Activated naive CD4-positive, alpha-beta T cell treated with anti-CD3 and anti-CD28 coated beads for 36 hours (primary cell): ENCODE measurements around the gene SPTBN2. TPM values are rescaled to one million over a fixed set of nuclear protein-coding genes. Genes with fewer than 3 reads are reported as not detected.
A peak's percentile ranks its signal among the peaks of the same experiment; 100 is the strongest.

Source experiments
- CTCF ChIA-PET: fragments of 350-600 bp; sonication (Branson Sonifier 250); formaldehyde crosslinking; loops from one replicate; lab custom pipeline; 2021; ENCODE audit warnings: antibody characterized with exemption; lab: Charles Lee
- DNase-seq: peaks from one replicate; pipeline ENCODE4 v3.0.0-alpha.2; 2020
- H3K27ac Mint-ChIP-seq: one replicate; pipeline ENCODE4 v1.8.0; 2021; ENCODE audit warnings: mild to moderate bottlenecking, mixed read lengths
- H3K27me3 Mint-ChIP-seq: one replicate; pipeline ENCODE4 v1.8.0; 2021; ENCODE audit warnings: low read depth, mixed read lengths
- H3K36me3 Mint-ChIP-seq: one replicate; pipeline ENCODE4 v1.8.0; 2021; ENCODE audit warnings: low read depth, mixed read lengths
- H3K4me1 Mint-ChIP-seq: one replicate; pipeline ENCODE4 v1.8.0; 2021; ENCODE audit warnings: low read depth, mixed read lengths
- H3K4me3 Mint-ChIP-seq: one replicate; pipeline ENCODE4 v1.8.0; 2021; ENCODE audit warnings: mild to moderate bottlenecking, moderate library complexity, mixed read lengths
- H3K9me3 Mint-ChIP-seq: one replicate; pipeline ENCODE4 v1.8.0; 2021; ENCODE audit warnings: mixed read lengths
- intact Hi-C: fragments of 100-400 bp; cut with micrococcal nuclease; formaldehyde crosslinking; loops from one replicate; pipeline ENCODE4 v1.15.1; 2023
- total RNA-seq, 2 experiments: library from RNA; stranded (reverse); gene quantifications; one replicate each; pipeline ENCODE4 v1.2.3, GENCODE V29; 2021

SPTBN2 gene
- total RNA-seq, 2 experiments from 2014 or later, result 1.8 to 3.0 TPM

DNA sequence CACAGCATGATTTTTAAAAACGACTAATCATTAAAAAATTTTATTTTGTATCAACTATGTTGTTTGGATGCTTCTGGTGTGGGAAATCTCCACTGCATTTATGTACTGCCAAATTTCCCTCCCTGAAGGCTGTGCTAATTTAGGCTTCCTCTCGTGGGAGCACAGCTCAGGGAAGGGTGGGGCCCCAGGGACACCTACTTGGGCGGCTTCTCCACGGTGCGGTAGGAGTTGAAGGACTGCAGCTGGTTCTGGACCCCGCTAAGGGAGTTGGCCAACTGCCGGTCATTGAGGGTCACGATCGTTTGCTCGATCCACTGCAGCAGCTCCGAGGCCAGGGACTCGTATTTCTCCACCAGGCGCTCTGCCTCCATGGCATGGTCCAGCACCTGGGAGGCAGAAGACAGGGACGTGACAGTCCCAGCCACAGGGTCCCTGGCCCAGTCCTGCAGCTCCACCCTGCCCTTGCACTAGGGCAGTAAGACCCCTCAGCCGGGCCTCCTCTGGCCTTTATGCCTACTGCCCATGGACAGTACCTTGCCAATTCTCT lies 18.6 kb downstream of the SPTBN2 start:
- CTCF ChIA-PET, result no interaction called here

DNA sequence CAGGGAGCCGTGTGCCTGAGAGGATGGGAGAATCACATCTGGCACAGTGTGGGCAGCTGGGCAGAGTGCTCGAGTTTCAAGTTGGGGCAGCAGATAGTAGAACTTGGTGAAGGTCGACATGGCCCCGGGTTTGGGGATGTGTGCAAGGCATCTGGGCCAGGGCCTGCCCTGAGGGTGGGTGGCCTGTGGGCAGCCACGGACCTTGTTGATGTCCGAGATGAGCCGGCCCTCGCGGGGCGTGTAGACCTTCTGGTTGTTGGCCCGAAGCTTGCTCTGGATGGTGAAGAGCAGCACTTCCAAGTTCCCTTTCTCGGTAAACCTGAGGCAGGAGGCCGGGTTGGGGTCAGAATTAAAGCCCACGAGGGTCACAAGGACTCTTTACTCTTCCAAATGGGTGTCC lies 20.3 kb downstream of the SPTBN2 start:
- no peak for DNase-seq
- H3K4me3 Mint-ChIP-seq, result no peak overlapping the region
- H3K9me3 Mint-ChIP-seq, result no peaks in the 10 kb centered on the region
- intact Hi-C loops, result no loop called here
- no peaks in the 10 kb centered on the region for H3K36me3 Mint-ChIP-seq
- CTCF ChIA-PET, result no interaction called here
- no peak overlapping the region for H3K27ac Mint-ChIP-seq
- H3K27me3 Mint-ChIP-seq, result no peaks in the 10 kb centered on the region
- H3K4me1 Mint-ChIP-seq, result no peaks in the 10 kb centered on the region

More for the DNA sequence above, 18.6 kb downstream of the SPTBN2 start:
- Mint-ChIP-seq H3K27ac (no peak overlapping the region), H3K4me3 (no peak overlapping the region), H3K36me3 (no peaks in the 10 kb centered on the region), H3K27me3 (peaks cover 3% of the 10 kb centered on the region), H3K9me3 (no peaks in the 10 kb centered on the region), H3K4me1 (no peaks in the 10 kb centered on the region)
- DNase-seq, result no peak
- intact Hi-C loops, result no loop called here

DNA sequence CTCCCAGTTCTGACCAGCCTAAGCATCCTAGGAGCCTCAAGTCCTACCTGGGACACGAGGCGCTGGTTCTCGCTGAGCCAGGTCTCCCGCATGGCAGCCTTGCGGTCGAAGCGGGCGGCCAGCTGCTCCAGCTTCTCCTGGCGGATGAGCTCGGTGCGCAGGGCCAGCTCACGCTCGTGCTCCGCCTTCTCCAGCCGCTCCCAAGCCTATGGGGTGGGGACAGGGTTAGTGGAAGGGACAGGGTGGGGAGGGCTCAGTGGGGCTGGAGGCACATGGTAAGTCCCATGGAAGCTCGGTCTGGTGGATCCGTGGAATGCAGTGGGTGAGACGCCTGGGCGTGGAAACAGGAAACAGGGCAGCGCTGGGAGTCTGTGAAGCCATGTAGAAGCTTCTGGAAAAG lies 20.9 kb downstream of the SPTBN2 start:
- Mint-ChIP-seq H3K36me3 (no peaks in the 10 kb centered on the region), H3K4me1 (no peaks in the 10 kb centered on the region), H3K27ac (no peak overlapping the region), H3K27me3 (no peaks in the 10 kb centered on the region), H3K9me3 (no peaks in the 10 kb centered on the region), H3K4me3 (no peak overlapping the region)
- DNase-seq, result no peak
- CTCF ChIA-PET, result no interaction called here
- intact Hi-C loops, result no loop called here

DNA sequence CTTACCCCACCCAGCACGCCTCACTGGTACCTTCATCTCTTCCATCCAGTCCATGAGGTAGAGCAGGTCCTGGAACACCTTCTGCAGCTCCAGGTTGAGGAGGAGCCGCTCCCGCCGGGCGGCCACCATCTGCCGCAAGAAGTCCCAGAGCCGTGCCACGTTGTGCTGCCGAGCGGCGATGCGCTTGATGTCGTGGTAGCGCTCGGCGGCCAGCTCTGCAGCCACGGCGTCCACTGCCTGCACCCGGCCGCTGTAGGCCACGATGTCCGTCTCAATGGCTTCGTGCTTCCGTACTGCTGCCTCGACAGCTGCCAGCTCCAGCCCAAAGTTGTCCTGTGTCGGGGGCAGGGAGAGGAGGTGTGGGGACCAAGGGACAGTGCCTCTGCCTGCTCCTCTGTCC lies 21.5 kb downstream of the SPTBN2 start:
- DNase-seq, result no peak
- Mint-ChIP-seq H3K9me3 (no peaks in the 10 kb centered on the region), H3K4me3 (no peak overlapping the region), H3K4me1 (no peaks in the 10 kb centered on the region), H3K27ac (no peak overlapping the region), H3K27me3 (no peaks in the 10 kb centered on the region), H3K36me3 (no peaks in the 10 kb centered on the region)
- CTCF ChIA-PET, result interaction anchor here (0.6 kb wide), 1 partner anchor 1691 kb away, joined by 3 read pairs; no protein-coding TSS in a partner anchor
- intact Hi-C loops, result no loop called here

DNA sequence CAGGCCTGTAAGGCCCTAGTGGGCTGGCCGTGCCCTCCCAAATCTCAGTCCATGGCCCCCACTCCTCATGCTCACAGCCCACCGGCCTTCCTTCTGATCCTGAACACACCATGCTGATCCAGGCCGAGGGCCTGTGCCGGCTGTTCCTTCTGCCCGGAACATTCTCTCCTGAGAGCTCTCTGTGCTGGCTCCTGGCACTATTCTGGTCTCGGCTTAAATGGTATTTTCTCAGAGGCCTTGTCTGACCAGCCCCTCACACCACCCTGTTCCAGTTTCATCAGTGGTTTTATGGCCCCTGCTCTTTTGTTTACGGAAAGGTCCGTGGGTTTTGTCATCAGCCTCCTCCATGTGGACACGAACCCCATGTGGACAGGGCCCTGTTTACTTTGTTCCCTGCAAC lies 22.0 kb downstream of the SPTBN2 start:
- Mint-ChIP-seq H3K27ac (no peak overlapping the region), H3K4me3 (no peak overlapping the region), H3K9me3 (no peaks in the 10 kb centered on the region), H3K27me3 (no peaks in the 10 kb centered on the region), H3K36me3 (no peaks in the 10 kb centered on the region), H3K4me1 (no peaks in the 10 kb centered on the region)
- intact Hi-C loops, result no loop called here
- CTCF ChIA-PET, result interaction anchor here (0.6 kb wide), 1 partner anchor 1691 kb away, joined by 3 read pairs; no protein-coding TSS in a partner anchor
- no peak for DNase-seq

DNA sequence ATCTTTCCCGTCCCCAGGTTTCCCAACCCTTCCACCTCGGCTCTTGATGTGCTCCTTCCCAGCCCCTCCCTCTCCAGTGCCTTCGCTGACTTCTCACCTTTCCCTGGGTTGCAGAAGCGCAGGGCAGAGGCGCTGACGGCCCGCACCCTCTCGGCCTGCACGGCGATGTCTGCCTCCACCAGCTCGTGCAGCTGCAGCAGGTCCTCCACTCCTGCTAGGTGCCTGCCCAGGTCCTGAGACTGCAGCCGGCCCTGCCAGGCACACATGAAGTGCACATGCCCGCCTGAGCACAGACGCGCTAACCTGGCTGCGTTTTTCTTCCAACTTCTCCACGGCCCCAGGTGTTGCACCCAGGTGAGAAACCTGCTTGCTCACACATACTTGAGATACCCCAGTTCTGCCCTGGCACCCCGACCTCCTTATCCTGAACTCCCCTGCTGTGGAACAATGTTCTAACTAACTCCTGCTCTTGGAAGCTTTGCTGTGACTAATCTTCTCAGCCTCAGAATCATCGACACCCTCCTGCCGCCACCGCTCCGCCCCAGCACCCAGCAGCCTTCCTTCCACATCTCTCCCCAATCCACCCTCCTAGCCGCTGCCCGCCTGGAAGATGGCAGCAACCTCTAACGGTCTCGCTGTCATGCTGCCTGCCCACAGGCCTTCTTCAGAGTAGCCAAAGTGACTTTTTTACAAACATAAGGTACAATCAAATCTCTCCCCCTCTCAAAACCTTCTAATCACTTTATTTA lies 23.3 kb downstream of the SPTBN2 start:
- no peaks in the 10 kb centered on the region for H3K4me1 Mint-ChIP-seq
- H3K4me3 Mint-ChIP-seq, result no peak overlapping the region
- no peak overlapping the region for H3K27ac Mint-ChIP-seq
- CTCF ChIA-PET, result interaction anchor here (0.6 to 1.4 kb wide), 3 partner anchors 10 to 102 kb away, joined by 3 to 4 read pairs (median 3); no protein-coding TSS in a partner anchor
- H3K9me3 Mint-ChIP-seq, result no peaks in the 10 kb centered on the region
- no peaks in the 10 kb centered on the region for H3K27me3 Mint-ChIP-seq
- intact Hi-C loops, result no loop called here
- DNase-seq, result no peak
- no peaks in the 10 kb centered on the region for H3K36me3 Mint-ChIP-seq

DNA sequence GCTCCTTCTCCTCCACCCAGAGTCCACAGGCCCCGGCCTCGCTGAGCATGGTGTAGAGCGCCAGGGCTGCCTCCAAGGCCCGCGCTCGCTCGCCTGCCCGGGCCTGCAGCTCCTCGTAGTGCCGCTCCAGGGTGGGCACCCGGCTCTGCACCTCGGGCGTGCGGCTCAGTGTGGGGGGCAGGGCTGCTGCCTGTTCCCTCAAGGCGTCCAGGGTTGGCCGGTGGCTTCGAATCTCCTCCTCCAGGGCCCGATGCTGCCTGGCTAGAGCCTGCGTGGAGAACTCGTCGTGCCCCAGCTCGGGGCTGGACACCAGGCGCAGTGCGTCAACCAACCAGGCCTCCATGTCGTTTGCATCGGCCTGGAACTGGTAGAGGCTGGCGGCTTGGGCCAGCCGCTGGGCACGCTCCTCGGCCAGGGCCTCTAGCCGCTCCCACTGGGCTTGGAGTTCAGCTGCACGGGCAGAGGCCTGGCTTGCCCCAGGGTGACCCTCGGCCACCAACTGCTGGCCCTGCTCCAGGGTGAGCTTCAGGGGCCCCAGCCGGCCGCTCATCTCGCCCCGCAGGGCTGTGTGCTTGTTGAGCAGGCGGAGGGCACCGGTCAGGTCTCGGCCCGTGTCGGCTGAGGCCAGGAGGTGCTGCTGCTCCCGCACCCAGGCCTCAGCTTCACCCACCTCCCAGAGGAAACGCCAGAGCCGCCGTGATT lies 24.2 kb downstream of the SPTBN2 start:
- Mint-ChIP-seq H3K4me3 (no peak overlapping the region), H3K9me3 (no peaks in the 10 kb centered on the region), H3K27ac (no peak overlapping the region), H3K36me3 (no peaks in the 10 kb centered on the region), H3K4me1 (no peaks in the 10 kb centered on the region), H3K27me3 (no peaks in the 10 kb centered on the region)
- intact Hi-C loops, result no loop called here
- CTCF ChIA-PET, result interaction anchor here (1.4 kb wide), 1 partner anchor 9 kb away, joined by 4 read pairs; no protein-coding TSS in a partner anchor
- DNase-seq, result no peak

DNA sequence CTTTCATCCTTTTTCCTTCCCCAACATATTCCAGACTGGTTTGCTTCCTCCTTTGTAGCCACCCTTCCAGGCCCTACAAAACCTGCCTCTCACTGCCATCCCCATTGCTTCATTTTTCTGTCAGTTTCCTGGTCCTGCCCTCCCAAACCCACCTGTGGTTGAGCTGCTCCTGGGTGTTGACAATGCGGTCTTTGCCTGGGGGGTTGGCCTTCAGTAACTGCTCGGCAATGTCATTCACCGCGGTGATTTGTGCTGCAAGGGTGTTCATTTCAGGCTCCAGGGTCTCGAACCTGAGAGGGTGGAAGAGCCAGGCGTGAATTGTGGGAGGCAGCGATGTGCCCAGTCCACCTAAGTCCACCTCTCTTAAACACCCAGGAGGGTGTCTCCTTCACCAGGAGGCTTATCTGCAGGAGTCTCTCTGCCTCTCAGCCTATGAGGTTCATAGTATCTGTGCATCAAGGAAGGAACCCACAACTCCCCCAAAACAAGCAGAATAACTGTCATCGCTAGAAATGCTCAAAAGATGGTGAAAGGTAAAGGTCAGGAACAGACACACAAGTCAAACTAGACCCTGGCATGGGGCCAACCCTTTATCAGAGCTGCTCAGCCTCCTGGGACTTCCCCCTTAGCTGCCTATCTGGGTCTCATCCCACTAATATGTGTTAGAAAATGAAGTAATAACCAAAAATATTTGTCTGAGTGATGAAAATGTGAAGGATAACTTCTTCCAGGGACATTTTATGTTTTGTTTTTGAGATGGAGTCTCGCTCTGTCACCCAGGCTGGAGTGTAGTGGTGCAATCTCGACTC lies 27.4 kb downstream of the SPTBN2 start:
- intact Hi-C loops, result no loop called here
- Mint-ChIP-seq H3K27ac (no peak overlapping the region), H3K36me3 (no peaks in the 10 kb centered on the region), H3K4me1 (no peaks in the 10 kb centered on the region), H3K4me3 (no peak overlapping the region), H3K27me3 (no peaks in the 10 kb centered on the region), H3K9me3 (no peaks in the 10 kb centered on the region)
- CTCF ChIA-PET, result interaction anchor here (1.6 kb wide), 1 partner anchor 133 kb away, joined by 3 read pairs; no protein-coding TSS in a partner anchor
- peak; percentile 30 for DNase-seq

DNA sequence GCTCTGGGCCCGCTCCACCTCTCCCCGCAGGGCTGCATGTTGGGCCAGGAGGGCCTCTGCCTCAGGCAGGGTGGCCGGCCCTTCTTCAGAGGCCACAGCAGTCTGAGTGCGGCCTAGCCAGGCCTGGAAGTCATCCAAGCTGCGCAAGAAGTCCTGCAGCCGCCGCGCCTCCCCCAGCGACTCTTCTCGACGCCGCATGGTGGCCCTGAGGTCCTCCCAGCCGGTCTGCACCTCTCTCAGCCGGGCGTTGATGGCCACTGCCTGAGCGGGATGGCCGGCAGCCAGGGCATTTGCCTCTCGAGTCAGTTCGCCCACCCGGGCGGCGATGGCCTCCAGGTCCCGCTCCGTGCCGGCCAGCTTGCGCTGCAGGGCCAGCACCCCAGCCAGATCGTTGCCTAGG lies 28.3 kb downstream of the SPTBN2 start:
- CTCF ChIA-PET, result interaction anchor here (1.6 kb wide), 1 partner anchor 134 kb away, joined by 3 read pairs; no protein-coding TSS in a partner anchor
- no peaks in the 10 kb centered on the region for H3K9me3 Mint-ChIP-seq

DNA sequence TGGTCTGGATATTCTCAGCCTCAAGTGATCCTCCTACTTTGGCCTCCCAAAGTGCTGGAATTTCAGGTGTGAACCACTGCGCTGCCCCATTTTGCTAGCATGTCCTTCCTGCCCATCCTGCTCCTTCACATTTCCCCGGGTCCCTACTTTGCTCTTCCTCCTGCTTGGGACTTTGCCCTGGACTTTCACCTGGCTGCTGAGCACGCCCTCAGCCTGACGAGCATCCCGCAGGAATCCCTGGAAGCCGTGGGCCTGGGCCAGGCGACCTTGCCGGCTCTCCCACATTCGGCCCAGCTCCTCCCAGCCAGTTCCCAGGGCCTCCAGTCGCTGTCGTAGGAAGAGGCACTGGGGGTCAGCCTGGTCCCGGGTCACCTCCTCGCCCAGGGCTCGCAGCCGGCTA lies 28.7 kb downstream of the SPTBN2 start:
- DNase-seq, result no peak
- Mint-ChIP-seq H3K36me3 (no peaks in the 10 kb centered on the region), H3K4me1 (no peaks in the 10 kb centered on the region), H3K4me3 (no peak overlapping the region), H3K27me3 (no peaks in the 10 kb centered on the region), H3K27ac (no peak overlapping the region), H3K9me3 (no peaks in the 10 kb centered on the region)
- CTCF ChIA-PET, result no interaction called here
- intact Hi-C loops, result no loop called here

More for the DNA sequence above, 28.3 kb downstream of the SPTBN2 start:
- Mint-ChIP-seq H3K4me3 (no peak overlapping the region), H3K36me3 (no peaks in the 10 kb centered on the region), H3K27ac (no peak overlapping the region), H3K4me1 (no peaks in the 10 kb centered on the region), H3K27me3 (no peaks in the 10 kb centered on the region)
- DNase-seq, result no peak
- intact Hi-C loops, result no loop called here

DNA sequence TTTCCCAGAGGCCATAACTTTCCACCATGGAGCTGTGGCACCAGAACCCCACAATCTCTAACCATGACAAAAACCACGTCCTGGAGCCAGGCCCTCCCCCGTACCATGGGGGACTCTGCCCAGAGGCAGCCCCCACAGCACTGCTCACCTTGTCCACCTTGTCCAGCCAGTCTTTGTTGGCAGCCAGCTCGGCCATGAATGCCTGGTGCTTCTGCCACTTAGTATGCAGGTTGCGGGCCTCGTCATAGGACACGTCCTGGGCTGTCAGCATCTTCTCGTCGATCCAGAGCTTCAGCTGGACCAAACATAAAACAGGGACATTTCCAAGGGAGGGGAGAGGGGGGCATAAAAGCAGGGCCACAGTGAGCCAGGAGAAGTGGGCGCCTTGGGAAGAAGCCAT lies 30.5 kb downstream of the SPTBN2 start:
- Mint-ChIP-seq H3K27me3 (no peaks in the 10 kb centered on the region), H3K9me3 (no peaks in the 10 kb centered on the region), H3K27ac (no peak overlapping the region), H3K4me3 (no peak overlapping the region), H3K4me1 (no peaks in the 10 kb centered on the region), H3K36me3 (no peaks in the 10 kb centered on the region)
- CTCF ChIA-PET, result interaction anchor here (2.4 kb wide), 1 partner anchor 135 kb away, joined by 11 read pairs; no protein-coding TSS in a partner anchor
- DNase-seq, result no peak
- intact Hi-C loops, result no loop called here

DNA sequence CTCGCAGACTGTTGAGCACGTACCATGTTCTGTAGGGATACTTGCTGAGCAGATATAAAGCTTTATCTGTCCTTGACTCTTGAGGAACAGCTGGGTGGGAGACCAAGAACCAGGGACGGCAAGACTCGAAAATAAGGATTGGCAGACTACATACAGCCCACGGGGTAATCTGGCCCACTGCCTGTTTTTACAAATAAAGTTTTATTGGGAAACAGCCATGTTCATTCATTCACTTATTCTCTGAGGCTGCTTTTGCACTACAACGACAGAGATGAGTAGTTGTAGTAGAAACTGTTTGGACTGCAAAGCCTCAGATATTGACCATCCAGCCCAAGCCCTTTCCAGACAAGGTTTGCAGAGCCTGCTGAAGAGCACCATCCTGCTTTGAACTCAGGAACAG lies 31.0 kb downstream of the SPTBN2 start:
- Mint-ChIP-seq H3K4me1 (no peaks in the 10 kb centered on the region), H3K27me3 (no peaks in the 10 kb centered on the region), H3K27ac (no peak overlapping the region), H3K36me3 (no peaks in the 10 kb centered on the region), H3K4me3 (no peak overlapping the region), H3K9me3 (no peaks in the 10 kb centered on the region)
- DNase-seq, result no peak
- CTCF ChIA-PET, result interaction anchor here (2.4 kb wide), 1 partner anchor 135 kb away, joined by 11 read pairs; no protein-coding TSS in a partner anchor
- intact Hi-C loops, result no loop called here
